GM18870 (cell line): Measurements from ENCODE around the gene DISC1.
"Not testable (repeated sequence)": the region's sequence is repeated elsewhere in the genome, so short reads cannot be mapped to it uniquely, and the experiment has no call there.

Experiments used
- ATAC-seq: cut with Tn5 transposase; IDR thresholded peaks from one replicate; pipeline ENCODE4 v1.9.1; 2021; ENCODE audit warnings: moderate library complexity; ENCODE audit not compliant: unreplicated experiment

DISC1 gene

DNA sequence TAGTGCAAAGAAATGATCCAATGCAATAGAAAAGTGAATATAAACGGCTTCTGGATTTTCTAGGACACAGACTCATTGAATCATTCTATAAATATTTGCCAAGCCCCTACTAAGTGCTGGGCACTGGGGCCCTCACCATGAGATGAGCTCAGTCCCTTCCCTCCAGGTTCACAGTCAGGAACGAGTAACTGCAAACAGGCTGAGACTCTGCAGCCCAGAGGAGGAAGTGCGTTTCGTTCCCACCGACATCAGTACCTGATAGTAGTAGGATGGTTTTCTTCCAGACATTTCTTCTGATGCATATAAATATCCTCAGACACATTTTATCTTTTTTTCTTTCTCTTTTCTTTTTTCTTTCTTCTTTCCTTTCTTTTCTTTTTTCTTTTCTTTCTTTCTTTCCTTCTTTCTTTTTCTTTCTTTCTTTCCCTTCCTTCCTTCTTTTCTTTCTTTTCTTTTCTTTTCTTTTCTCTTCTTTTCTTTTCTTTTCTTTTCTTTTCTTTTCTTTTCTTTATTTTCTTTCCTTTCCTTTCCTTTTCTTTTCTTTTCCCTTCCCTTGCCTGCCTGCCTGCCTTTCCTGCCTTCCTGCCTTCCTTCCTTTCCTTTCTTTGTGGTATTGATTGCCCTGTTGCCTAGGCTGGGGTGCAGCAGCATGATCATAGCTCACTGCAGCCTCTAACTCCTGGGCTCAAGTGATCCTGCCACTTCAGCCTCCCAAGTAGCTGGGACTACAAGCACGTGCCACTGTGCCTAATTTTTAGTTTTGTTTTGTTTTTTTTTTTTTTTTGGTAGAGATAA lies 135.4 kb downstream of the DISC1 start:
- ATAC-seq: no peak

DNA sequence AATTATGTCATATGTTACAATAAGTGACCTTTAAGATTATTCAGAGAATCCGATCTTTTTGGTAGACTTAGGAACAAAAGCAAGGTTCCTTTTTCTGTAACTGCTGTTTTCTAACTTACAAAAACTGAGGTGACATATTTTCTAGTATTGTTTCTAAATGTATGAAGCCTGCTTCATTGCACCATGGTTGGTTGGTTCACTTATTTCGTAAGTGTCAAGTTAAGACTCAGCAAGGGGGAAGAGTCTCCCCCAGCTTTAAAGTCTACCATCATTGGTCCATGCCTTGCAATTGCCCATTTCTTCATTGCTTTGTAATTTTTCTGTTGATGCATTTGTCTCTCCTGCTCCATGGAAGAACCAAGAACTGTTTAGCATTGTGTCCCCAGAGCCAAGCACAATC lies 136.9 kb downstream of the DISC1 start:
- no peak for ATAC-seq

DNA sequence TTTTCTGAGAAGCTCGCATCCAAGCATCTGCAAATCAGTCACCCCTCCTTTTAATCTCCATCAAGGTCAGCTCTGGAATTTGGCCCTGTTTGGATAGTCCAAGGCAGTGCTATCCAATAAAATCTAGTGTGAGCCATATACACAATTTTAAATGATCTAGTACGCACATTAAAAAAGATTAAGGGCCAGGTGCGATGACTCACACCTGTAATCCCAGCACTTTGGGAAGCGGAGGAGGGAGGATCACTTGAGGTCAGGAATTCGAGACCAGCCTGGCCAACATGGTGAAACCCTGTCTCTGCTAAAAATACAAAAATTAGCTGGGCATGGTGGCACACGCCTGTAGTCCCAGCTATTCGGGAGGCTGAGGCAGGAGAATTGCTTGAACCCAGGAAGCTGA lies 139.2 kb downstream of the DISC1 start:
- not testable (repeated sequence) for ATAC-seq

DNA sequence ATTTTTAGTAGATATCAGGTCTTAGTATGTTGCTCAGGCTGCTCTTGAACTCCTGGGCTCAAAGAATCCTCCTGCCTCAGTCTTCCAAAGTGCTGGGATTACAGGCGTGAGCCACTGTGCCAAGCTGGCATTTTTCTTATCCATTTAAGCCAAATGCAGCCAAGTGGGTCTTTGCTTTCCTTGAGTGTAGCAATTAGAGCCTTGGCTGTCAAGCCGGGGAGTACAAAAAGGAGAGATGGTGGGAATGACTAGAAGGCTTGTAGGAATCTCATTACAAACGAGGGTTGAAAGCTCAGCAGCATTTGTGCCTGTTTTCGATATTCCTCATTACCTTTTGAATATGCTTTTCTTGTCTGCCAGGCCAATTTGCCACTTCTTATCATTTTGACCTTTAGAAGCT lies 140.9 kb downstream of the DISC1 start:
- ATAC-seq: no peak

DNA sequence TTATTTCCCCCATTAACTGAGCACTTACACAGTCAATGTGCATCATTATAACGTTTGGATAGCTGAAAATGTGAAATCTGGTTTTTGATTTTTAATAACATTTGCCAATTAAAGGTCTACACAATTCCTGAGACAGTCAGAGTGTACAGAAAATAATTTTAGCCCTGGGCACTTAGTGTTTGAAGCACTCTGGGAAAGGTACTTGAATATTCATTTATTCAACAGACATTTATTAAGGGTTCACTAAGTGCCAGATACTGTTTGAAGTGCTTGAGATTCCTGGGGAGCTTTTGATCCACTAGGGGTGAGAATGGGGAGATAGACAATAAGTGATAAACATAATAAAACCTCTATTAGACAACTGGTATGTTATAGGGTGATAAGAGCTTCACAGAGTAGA lies 141.8 kb downstream of the DISC1 start:
- ATAC-seq: no peak

DNA sequence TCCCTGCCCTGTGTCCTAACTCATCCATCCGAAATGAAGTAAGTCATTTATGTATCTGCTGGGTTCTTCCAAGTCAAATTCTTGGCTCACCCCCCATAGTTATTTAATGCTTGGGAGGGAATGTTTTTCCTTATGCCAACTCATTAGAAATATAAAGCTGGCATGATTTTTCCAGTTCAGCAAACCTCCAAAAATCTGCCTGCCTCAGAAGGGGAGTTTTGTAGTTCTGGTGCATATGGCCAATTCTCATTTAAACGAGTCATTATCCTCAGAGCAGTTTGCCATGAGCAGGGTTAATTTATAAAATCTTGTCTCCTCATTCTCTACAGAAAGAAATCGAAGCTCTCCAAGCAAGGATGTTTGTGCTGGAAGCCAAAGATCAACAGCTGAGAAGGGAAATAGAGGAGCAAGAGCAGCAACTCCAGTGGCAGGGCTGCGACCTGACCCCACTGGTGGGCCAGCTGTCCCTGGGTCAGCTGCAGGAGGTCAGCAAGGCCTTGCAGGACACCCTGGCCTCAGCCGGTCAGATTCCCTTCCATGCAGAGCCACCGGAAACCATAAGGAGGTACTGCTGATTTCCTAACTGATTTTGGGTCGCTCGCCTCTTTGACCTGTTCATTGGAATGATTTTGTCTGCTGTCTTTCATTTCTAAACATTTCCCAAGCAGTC lies 144.1 kb downstream of the DISC1 start:
- ATAC-seq: no peak

DNA sequence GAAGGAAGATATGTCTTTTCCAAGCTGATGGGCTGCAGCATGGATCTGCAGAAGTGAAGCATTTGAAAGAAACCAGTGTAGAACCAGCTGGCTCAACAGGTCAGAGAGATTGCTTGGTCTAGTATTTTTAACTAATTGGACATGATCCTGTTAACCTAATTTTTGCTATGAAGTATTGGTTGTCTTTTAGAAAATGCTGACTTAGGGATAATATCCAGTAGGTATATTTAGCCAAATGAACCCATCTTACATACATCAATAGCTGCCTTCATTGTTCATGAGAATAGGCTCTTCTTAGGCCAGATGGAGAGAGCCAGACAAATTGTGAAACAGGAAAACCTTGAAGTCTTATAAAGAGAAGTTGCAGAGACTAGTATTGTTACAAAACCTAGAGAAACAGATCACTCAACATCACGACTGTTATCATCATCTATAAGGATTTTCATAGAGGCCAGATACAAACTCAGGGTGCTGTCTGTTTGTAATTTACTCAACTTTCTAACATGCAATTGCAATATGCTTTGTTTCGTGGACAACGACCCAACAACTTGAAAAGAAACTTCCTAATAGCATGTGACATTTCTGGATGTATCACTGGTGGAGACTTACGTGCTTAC lies 148.2 kb downstream of the DISC1 start:
- ATAC-seq: no peak

DNA sequence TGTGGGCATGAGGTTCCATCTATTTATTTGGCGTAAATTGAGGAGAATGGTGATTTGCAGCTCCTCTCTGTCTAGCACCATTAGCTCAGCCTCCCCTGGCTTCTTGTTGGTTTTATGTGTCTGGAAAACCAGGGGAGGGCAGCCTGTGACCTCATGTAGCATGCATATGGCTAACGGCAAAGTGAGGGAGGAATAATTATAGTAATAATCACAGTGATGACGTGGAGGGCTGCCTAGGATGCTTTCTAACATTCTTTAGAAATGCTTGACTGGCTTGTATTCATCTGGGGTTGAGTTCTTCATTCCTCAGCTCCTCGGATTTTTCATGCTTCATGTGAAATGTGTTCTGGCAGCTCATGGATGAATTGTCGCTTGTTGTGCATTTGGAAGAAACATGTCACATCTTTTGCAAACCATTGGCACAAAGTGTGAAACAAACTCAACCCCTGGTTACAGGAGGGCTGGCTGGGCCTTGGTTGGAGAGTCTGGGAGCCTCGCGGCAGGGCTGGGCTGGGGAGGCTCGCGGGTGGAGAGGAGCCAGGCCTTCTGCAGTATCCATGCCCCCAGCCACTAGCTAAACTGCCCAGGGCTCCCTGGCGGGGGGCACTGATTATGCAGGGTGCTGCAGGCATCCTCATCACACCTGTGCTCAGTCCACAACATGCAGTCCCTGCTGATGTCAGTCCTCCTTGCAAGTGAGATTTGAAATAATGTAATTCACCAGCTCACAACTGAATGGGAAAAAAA lies 149.6 kb downstream of the DISC1 start:
- ATAC-seq: no peak

DNA sequence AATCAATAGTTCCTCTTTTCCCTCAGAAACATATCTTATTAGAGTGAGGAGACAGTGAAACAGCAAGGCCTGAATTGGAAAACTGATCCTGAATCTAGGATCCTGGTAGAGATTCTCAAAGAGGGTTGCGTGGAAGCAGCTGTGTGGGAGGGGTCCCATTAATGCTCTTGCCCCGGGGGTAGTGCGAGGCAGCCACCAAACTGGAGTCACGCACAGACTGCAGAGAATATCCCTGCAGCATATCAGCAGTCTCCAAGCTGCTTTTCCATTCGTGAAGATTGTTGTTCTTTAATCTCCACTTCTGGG lies 150.1 kb downstream of the DISC1 start:
- no peak for ATAC-seq

DNA sequence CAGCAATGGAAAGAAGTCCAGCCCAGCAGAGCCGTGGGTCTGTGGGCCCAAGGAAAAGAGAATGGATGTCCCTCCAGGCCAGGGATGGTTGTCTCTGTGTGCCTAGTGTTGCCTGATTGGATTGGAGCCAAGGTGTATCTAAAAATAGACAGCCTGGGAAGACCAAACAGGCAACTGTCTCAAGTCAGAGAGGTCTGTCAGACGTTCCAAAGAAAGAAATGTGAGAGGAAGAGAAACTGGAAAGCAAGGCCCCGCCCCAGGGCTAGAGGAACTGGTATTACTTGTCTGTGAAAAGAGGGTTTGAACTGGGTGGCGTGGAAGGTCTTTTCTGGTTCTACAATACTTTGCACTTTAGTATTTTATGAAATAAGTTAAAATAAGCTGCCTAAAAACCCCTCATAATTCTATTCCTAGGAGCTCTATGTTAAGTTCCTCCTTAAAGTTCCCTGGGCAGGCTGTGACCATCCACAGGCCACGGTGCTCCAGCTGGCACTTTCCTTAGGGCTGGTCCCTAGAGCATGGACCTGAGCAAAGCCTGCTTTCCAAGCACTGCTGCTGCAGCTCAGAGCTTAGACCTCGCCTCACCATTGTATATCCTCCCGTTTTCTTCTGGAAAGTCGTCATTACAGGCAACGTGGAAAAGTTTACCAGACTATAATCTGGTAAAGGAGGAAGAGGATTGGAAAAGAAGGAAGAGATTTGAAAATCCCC lies 151.6 kb downstream of the DISC1 start:
- ATAC-seq: no peak

DNA sequence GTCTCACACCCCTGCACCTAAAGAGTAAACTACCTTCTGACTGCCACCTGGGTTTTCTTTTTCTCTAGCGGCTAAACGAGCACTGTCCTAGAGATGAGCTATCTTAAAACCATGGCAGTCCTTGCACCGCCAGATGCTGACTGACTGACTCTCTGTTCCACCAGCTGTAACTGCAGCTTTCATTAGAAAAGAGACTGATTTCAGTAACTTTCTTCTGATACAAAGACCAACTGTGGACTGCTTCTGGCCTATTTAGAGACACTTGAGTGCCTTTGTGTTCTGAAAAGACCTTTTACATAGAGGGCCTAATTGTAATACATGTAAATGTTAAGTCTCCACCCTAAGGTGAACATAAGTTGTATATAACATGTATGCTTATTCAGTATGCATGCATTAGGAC lies 152.5 kb downstream of the DISC1 start:
- ATAC-seq: no peak

DNA sequence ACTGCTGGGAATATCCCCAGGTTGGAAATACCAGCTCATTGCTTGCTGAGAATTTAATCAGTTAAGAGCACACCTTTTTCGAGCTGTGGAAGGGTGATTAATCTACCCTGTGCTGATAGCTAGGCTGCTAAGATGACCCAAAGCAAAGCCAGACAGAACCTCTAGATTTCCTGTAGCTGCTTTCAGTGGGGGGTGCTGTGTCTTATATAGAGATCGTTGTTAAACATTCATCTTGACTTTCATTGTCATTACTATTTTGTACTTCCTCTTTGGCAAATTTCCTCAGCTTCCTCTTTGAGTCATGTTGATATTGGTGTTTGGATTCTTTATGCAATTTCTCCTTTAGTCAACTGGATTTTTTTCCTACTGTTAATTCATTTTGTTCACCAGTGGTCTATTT lies 155.3 kb downstream of the DISC1 start:
- no peak for ATAC-seq

DNA sequence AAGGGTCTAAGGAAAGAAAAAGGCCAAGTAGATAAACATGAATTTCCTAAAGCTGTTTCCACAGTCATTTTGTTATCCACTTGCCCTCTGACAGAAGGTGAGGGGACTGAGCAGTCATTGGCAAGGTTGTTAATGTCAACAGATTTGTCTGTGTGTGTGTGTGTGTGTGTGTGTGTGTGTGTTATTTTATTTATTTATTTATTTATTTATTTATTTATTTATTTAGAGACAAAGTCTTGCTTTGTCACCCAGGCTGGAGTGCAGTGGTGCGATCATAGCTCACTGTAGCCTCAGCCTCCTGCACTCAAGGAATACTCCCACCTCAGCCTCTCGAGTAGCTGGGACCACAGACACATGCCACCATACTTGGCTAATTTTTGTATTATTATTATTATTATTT lies 158.5 kb downstream of the DISC1 start:
- not testable (repeated sequence) for ATAC-seq

DNA sequence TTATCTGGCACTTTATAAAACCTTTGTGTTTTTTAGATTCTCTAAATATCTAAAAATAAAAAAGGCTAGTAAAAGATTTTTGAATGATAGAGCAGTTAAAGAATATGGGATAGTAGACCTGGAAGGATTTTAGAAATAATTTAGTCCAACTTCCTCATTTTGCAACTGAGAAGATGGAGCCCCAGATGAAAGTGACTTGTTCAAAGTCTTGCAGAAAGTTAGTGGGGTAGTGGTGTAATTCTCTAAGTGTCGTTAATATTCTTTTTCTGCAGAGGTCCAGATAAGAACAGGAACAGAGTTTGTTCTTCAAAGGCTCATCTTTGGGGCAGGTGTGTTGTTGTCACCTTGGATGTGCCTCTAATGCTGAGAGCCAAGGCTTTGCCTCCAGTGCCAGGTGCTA lies 159.5 kb downstream of the DISC1 start:
- no peak for ATAC-seq

DNA sequence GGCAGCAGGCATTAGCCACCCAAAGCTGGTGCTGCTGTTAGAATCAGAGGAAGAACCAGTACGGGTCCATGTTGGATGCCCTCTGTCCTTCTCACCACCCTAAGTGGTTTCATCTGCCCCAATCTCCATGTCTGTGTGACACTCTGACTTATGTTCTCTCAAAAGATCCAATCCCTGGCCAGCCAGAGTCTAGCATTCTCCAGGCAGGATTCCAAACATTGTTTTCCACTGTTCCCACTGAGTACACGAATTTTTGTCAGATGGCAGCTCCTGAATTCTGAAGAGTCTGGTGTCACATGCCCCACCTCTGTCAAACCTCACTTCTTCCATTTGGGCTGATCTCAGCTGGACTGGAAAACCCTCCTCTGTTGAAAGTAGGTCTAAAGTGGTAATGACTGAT lies 166.0 kb downstream of the DISC1 start:
- ATAC-seq: no peak

DNA sequence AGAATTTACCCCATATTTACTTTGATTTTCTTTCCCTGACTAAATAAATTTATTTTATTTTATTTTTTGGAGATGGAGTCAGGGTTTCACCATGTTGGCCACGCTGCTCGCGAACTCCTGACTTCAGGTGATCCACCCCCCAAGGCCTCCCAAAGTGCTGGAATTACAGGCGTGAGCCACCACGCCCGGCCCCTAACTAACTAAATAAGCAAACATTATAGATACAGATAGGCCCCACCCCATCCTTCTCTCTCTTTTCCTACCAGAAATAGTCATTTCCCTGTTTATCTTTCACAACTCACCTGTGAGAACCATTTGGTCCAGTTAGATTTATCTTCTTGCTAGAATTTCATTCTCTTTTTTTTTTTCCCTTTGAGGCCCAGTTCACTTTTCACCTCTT lies 167.3 kb downstream of the DISC1 start:
- no peak for ATAC-seq

DNA sequence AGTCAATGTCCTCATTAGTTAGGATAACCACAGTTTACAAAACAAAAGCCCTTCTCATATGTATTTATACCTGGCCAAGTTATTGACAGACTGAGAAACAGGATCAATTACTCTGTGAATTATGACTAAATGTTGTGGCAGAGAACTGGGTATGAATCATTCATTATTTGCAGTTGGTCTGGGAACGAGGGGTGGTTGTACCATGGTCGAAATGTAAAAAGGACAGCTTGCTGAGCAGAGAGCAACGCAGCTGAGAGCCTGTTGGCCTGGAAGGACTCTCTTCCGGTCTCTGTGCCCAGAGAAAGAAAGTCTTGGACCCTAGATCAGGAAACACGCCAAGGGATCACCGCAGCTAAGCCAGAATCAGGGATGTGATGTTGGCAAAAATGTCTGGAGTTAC lies 169.6 kb downstream of the DISC1 start:
- ATAC-seq: no peak

DNA sequence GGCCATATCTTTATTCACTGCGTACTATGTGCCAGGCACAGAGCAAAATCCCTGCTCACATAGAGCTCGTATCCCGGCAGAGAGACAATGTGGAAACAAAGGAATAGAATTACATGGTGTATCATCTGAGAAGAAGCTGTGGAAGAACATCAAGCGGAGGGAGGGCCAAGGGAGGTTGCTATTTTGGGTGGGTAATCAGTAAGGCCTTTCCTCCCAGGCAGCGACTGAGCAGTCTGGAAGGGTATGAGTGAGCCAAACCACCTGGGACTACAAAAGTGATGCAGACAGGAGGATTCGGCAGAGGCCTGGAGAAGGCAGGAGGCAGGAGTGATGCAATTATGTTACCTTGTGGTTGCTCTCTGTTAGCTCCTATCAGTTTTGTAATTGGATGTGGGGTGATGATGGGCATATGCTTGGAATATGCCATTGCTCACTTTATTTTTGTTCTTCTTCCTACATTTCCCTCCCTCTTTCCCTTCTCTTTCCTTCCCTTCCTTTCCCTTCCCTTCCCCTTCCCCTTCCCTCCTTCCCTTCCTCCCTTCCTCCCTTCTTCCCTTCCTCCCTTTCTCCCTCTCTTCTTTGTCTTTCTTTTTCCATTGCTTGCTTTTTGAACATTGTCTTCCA lies 172.9 kb downstream of the DISC1 start:
- no peak for ATAC-seq

DNA sequence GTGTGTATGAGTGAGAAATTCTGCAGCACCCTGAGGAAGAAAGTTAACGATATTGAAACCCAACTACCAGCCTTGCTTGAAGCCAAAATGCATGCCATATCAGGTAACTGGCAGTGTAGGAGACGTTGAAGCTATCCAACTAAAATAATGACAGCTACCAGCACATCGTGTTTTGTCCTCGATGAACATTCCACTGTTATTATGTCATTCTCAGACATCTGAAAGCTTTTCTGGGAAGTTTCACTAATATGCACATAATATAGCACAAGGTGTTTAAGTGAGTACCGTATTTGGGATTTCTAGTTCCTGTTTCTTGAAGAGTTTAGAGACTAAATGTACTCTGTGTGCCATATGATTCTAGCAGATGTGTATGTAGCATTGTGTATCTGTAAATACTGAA lies 173.5 kb downstream of the DISC1 start:
- no peak for ATAC-seq

DNA sequence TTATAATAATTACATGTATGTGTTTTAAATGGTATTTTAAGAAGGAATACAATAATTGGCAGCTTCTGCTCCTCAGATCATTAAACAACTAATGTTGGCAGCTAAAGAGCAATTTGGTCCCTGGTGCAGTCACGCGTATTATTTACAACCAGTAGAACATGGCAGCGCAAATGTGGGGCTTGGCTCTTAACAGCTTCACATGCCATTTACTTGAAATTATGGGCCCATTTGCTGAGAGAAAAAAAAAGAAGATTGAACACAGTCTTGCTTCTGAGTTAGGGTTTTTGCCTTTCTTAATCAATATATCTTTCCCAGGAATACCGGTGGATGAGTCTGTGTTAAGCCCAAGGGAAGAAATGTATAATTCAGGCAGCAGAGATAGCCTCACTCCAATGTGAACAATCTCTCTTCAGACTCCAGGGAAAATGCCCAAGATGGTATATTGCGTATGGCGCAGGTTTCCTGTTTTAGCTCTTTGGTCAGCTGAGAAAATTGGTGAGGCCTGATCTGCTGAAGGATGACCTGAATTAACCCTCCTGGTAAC lies 174.5 kb downstream of the DISC1 start:
- ATAC-seq: no peak
